ENCODE measurements around the gene CEP135.
A peak's percentile ranks its signal among the peaks of the same experiment; 100 is the strongest.

The CEP135 gene

GRCh38 chr4:56048383-56048701 lies 99.6 kb downstream of the CEP135 start:
- Histone ChIP-seq H3K79me1 (ENCODE audit: low read length) (peaks cover 9% of the 10 kb centered on the region), H3K14ac (ENCODE audit: low read length) (no peak overlapping the region), H2BK12ac (ENCODE audit: low read length) (peak overlapping the region; percentile 91), H2BK5ac (ENCODE audit: low read depth, low read length, poor library complexity) (no peak overlapping the region), H3K4me3 (ENCODE audit: low read depth, low read length) (peak overlapping the region; percentile 85), H4K91ac (ENCODE audit: low read depth, low read length) (no peak overlapping the region), H3K4me2 (ENCODE audit: low read length) (peak overlapping the region; percentile 91), H2BK120ac (ENCODE audit: insufficient read depth, low read length, poor library complexity) (no peak overlapping the region), H4K12ac (ENCODE audit: low read depth, low read length) (peak overlapping the region; percentile 47), H3K4ac (ENCODE audit: low read depth, low read length) (no peak overlapping the region), H3K27me3 (ENCODE audit: insufficient read depth, low read length) (no peaks in the 10 kb centered on the region), H3K27ac (ENCODE audit: low read depth, low read length) (no peak overlapping the region), H3K36me3 (ENCODE audit: control insufficient read depth in 1 of 2, insufficient read depth in 2 of 2, low read length in 2 of 2) (no peaks in the 10 kb centered on the region), H3K4me1 (ENCODE audit: control insufficient read depth in 1 of 2, insufficient read depth in 2 of 2, low read length in 2 of 2) (no peaks in the 10 kb centered on the region), H3K9me3 (ENCODE audit: insufficient read depth, low read depth, low read length) (no peaks in the 10 kb centered on the region), H3K9ac (ENCODE audit: low read length) (peak overlapping the region; percentile 24), H4K8ac (ENCODE audit: low read depth, low read length) (peak overlapping the region; percentile 95), H3K23ac (ENCODE audit: low read length) (no peak overlapping the region), H2AK5ac (ENCODE audit: low read length) (no peak overlapping the region), H3K79me2 (ENCODE audit: control insufficient read depth, insufficient read depth, low read length, poor library complexity) (peaks cover 10% of the 10 kb centered on the region), H3K18ac (ENCODE audit: low read length) (peak overlapping the region; percentile 80), H2AFZ (ENCODE audit: insufficient read depth, low read length, poor library complexity) (peak overlapping the region; percentile 97)
- no CpG with 5 or more reads among the region's 5 CpGs for WGBS (ENCODE audit: extremely low coverage, insufficient coverage, insufficient read length)
- peak in 1 of 2 donors; percentile 37 for DNase-seq

GRCh38 chr4:56048702-56049431 lies 100.1 kb downstream of the CEP135 start:
- WGBS (ENCODE audit: extremely low coverage, insufficient coverage, insufficient read length), result no CpG with 5 or more reads among the region's 81 CpGs
- Histone ChIP-seq H3K79me2 (ENCODE audit: control insufficient read depth, insufficient read depth, low read length, poor library complexity) (peaks cover 10% of the 10 kb centered on the region), H3K27ac (ENCODE audit: low read depth, low read length) (peak overlapping the region; percentile 81)

GRCh38 chr4:56050625-56051024 lies 101.9 kb downstream of the CEP135 start:
- Histone ChIP-seq H2BK120ac (ENCODE audit: insufficient read depth, low read length, poor library complexity) (no peak overlapping the region), H3K27ac (ENCODE audit: low read depth, low read length) (no peak overlapping the region), H3K27me3 (ENCODE audit: insufficient read depth, low read length) (no peaks in the 10 kb centered on the region), H3K4ac (ENCODE audit: low read depth, low read length) (no peak overlapping the region), H3K9ac (ENCODE audit: low read length) (no peak overlapping the region), H2BK12ac (ENCODE audit: low read length) (no peak overlapping the region), H3K4me1 (ENCODE audit: control insufficient read depth in 1 of 2, insufficient read depth in 2 of 2, low read length in 2 of 2) (peaks cover 0 to 2% of the 10 kb centered on the region in 2 experiments), H2BK5ac (ENCODE audit: low read depth, low read length, poor library complexity) (no peak overlapping the region), H3K9me3 (ENCODE audit: insufficient read depth, low read depth, low read length) (no peaks in the 10 kb centered on the region), H2AK5ac (ENCODE audit: low read length) (no peak overlapping the region), H3K79me1 (ENCODE audit: low read length) (peaks cover 9% of the 10 kb centered on the region), H3K18ac (ENCODE audit: low read length) (no peak overlapping the region), H3K4me3 (ENCODE audit: low read depth, low read length) (no peak overlapping the region), H4K91ac (ENCODE audit: low read depth, low read length) (no peak overlapping the region), H3K14ac (ENCODE audit: low read length) (no peak overlapping the region), H4K8ac (ENCODE audit: low read depth, low read length) (no peak overlapping the region), H3K36me3 (ENCODE audit: control insufficient read depth in 1 of 2, insufficient read depth in 2 of 2, low read length in 2 of 2) (no peaks in the 10 kb centered on the region), H3K4me2 (ENCODE audit: low read length) (no peak overlapping the region), H4K12ac (ENCODE audit: low read depth, low read length) (no peak overlapping the region), H2AFZ (ENCODE audit: insufficient read depth, low read length, poor library complexity) (no peak overlapping the region), H3K79me2 (ENCODE audit: control insufficient read depth, insufficient read depth, low read length, poor library complexity) (peaks cover 10% of the 10 kb centered on the region), H3K23ac (ENCODE audit: low read length) (no peak overlapping the region)
- no peak for DNase-seq
- WGBS (ENCODE audit: extremely low coverage, insufficient coverage, insufficient read length), result no CpG with 5 or more reads among the region's 2 CpGs

More at GRCh38 chr4:56048702-56049431, 100.1 kb downstream of the CEP135 start:
- Histone ChIP-seq H4K91ac (ENCODE audit: low read depth, low read length) (peak overlapping the region; percentile 92), H2AFZ (ENCODE audit: insufficient read depth, low read length, poor library complexity) (peak overlapping the region; percentile 97), H3K9ac (ENCODE audit: low read length) (peak overlapping the region; percentile 90), H2BK5ac (ENCODE audit: low read depth, low read length, poor library complexity) (peak overlapping the region; percentile 84), H2BK12ac (ENCODE audit: low read length) (peak overlapping the region; percentile 91), H3K27me3 (ENCODE audit: insufficient read depth, low read length) (no peaks in the 10 kb centered on the region), H2AK5ac (ENCODE audit: low read length) (no peak overlapping the region), H3K4me3 (ENCODE audit: low read depth, low read length) (peak overlapping the region; percentile 85), H3K4me2 (ENCODE audit: low read length) (peak overlapping the region; percentile 91), H3K79me1 (ENCODE audit: low read length) (peaks cover 9% of the 10 kb centered on the region), H3K23ac (ENCODE audit: low read length) (no peak overlapping the region), H3K4ac (ENCODE audit: low read depth, low read length) (peak overlapping the region; percentile 87), H3K18ac (ENCODE audit: low read length) (peak overlapping the region; percentile 95), H3K9me3 (ENCODE audit: insufficient read depth, low read depth, low read length) (no peaks in the 10 kb centered on the region), H3K4me1 (ENCODE audit: control insufficient read depth in 1 of 2, insufficient read depth in 2 of 2, low read length in 2 of 2) (no peaks in the 10 kb centered on the region), H3K14ac (ENCODE audit: low read length) (peak overlapping the region; percentile 76), H4K12ac (ENCODE audit: low read depth, low read length) (peak overlapping the region; percentile 67), H4K8ac (ENCODE audit: low read depth, low read length) (peak overlapping the region; percentile 95), H2BK120ac (ENCODE audit: insufficient read depth, low read length, poor library complexity) (peak overlapping the region; percentile 91), H3K36me3 (ENCODE audit: control insufficient read depth in 1 of 2, insufficient read depth in 2 of 2, low read length in 2 of 2) (no peaks in the 10 kb centered on the region)
- peak; percentile 17 to 66 for DNase-seq

GRCh38 chr4:56051029-56051709 lies 102.4 kb downstream of the CEP135 start:
- no peak overlapping the region for H3K27ac ChIP-seq (ENCODE audit: low read depth, low read length)
- H4K12ac ChIP-seq (ENCODE audit: low read depth, low read length), result no peak overlapping the region
- no peaks in the 10 kb centered on the region for H3K36me3 ChIP-seq (ENCODE audit: control insufficient read depth in 1 of 2, insufficient read depth in 2 of 2, low read length in 2 of 2)
- H3K9ac ChIP-seq (ENCODE audit: low read length), result no peak overlapping the region
- no peak overlapping the region for H3K4ac ChIP-seq (ENCODE audit: low read depth, low read length)
- H3K4me2 ChIP-seq (ENCODE audit: low read length), result no peak overlapping the region
- H4K91ac ChIP-seq (ENCODE audit: low read depth, low read length), result no peak overlapping the region
- no peak overlapping the region for H3K23ac ChIP-seq (ENCODE audit: low read length)
- no peak for DNase-seq
- no peaks in the 10 kb centered on the region for H3K27me3 ChIP-seq (ENCODE audit: insufficient read depth, low read length)
- no peak overlapping the region for H2BK12ac ChIP-seq (ENCODE audit: low read length)
- no peak overlapping the region for H2AFZ ChIP-seq (ENCODE audit: insufficient read depth, low read length, poor library complexity)
- no peaks in the 10 kb centered on the region for H3K9me3 ChIP-seq (ENCODE audit: insufficient read depth, low read depth, low read length)
- H3K4me1 ChIP-seq (ENCODE audit: control insufficient read depth in 1 of 2, insufficient read depth in 2 of 2, low read length in 2 of 2), result peaks cover 0 to 2% of the 10 kb centered on the region in 2 experiments
- peaks cover 10% of the 10 kb centered on the region for H3K79me2 ChIP-seq (ENCODE audit: control insufficient read depth, insufficient read depth, low read length, poor library complexity)
- no peak overlapping the region for H2BK5ac ChIP-seq (ENCODE audit: low read depth, low read length, poor library complexity)
- no peak overlapping the region for H2BK120ac ChIP-seq (ENCODE audit: insufficient read depth, low read length, poor library complexity)
- no peak overlapping the region for H3K14ac ChIP-seq (ENCODE audit: low read length)
- H4K8ac ChIP-seq (ENCODE audit: low read depth, low read length), result no peak overlapping the region
- H3K4me3 ChIP-seq (ENCODE audit: low read depth, low read length), result no peak overlapping the region
- H3K79me1 ChIP-seq (ENCODE audit: low read length), result peaks cover 9% of the 10 kb centered on the region
- WGBS (ENCODE audit: extremely low coverage, insufficient coverage, insufficient read length), result no CpG with 5 or more reads among the region's 7 CpGs
- no peak overlapping the region for H3K18ac ChIP-seq (ENCODE audit: low read length)
- H2AK5ac ChIP-seq (ENCODE audit: low read length), result no peak overlapping the region

All from trophoblast cell (in vitro differentiated cells and primary cell).